DMS53 treated with DMSO at 0.1 percent for 48 hours (cell line): ENCODE data around the gene TSPAN9.
A peak's percentile ranks its signal among the peaks of the same experiment; 100 is the strongest.

Source experiments
- DNase-seq: peaks from one replicate; lab custom pipeline; 2025; ENCODE audit not compliant: unreplicated experiment; lab: John Stamatoyannopoulos, UW

TSPAN9 gene

GRCh38 chr12:3122841-3123678 is 45.9 kb downstream of the TSPAN9 start:
- DNase-seq, result no peak

GRCh38 chr12:3123729-3124128 is 46.5 kb downstream of the TSPAN9 start:
- no peak for DNase-seq

GRCh38 chr12:3124917-3125316 is 47.7 kb downstream of the TSPAN9 start:
- no peak for DNase-seq

- DNase-seq, result no peak
These were observed 48.5 kb downstream of the TSPAN9 start for GRCh38 chr12:3125674-3126073.

GRCh38 chr12:3127832-3128231 is 50.7 kb downstream of the TSPAN9 start:
- DNase-seq, result no peak

- DNase-seq, result no peak
These were observed 51.5 kb downstream of the TSPAN9 start for GRCh38 chr12:3128498-3129293.

GRCh38 chr12:3129301-3130056 is 52.3 kb downstream of the TSPAN9 start:
- DNase-seq, result no peak

GRCh38 chr12:3130057-3130830 is 53.1 kb downstream of the TSPAN9 start:
- DNase-seq, result no peak

- DNase-seq, result no peak
These were observed 54.0 kb downstream of the TSPAN9 start for GRCh38 chr12:3131129-3131528.

GRCh38 chr12:3132636-3133404 is 55.6 kb downstream of the TSPAN9 start:
- no peak for DNase-seq

- DNase-seq, result no peak
These were observed 56.2 kb downstream of the TSPAN9 start for GRCh38 chr12:3133405-3133783.

- no peak for DNase-seq
These were observed 56.9 kb downstream of the TSPAN9 start for GRCh38 chr12:3134126-3134525.

GRCh38 chr12:3134526-3135135 is 57.5 kb downstream of the TSPAN9 start:
- no peak for DNase-seq

GRCh38 chr12:3135522-3136461 is 58.6 kb downstream of the TSPAN9 start:
- DNase-seq, result peak; percentile 87

GRCh38 chr12:3136641-3137267 is 59.6 kb downstream of the TSPAN9 start:
- DNase-seq, result no peak

- DNase-seq, result no peak
These were observed 60.1 kb downstream of the TSPAN9 start for GRCh38 chr12:3137268-3137781.

- no peak for DNase-seq
These were observed 60.8 kb downstream of the TSPAN9 start for GRCh38 chr12:3137814-3138445.
